GM12878 (cell line): ENCODE results near the gene IL20RA. TPM values are rescaled to one million over a fixed set of nuclear protein-coding genes. Genes with fewer than 3 reads are reported as not detected.

Experiments used
- ATF2 ChIP-seq: IDR thresholded peaks from 2 replicates; pipeline ENCODE4 v1.6.1; 2012; ENCODE audit warnings: low read length, inconsistent platforms
- BACH1 ChIP-seq: fragments of 450-650 bp; IDR thresholded peaks from 2 replicates; pipeline ENCODE4 v1.6.1; 2017; ENCODE audit warnings: mild to moderate bottlenecking, borderline replicate concordance
- CBFB ChIP-seq: IDR thresholded peaks from 2 replicates; pipeline ENCODE4 v1.6.1; 2016; ENCODE audit warnings: antibody characterized with exemption, low read depth
- CBX5 ChIP-seq: sonication (generic); IDR thresholded peaks from 2 replicates; pipeline ENCODE4 v1.6.1; 2016; ENCODE audit warnings: low read depth, moderate library complexity, mild to moderate bottlenecking, inconsistent platforms
- CREB1 ChIP-seq: IDR thresholded peaks from 2 replicates; pipeline ENCODE4 v1.6.1; 2012; ENCODE audit warnings: low read depth, mild to moderate bottlenecking, inconsistent platforms
- CREM ChIP-seq: IDR thresholded peaks from 2 replicates; pipeline ENCODE4 v1.6.1; 2014; ENCODE audit warnings: antibody characterized with exemption, low read depth
- IRF4 ChIP-seq: IDR thresholded peaks from 2 replicates; pipeline ENCODE4 v1.6.1; 2011; ENCODE audit warnings: low read depth, low read length
- JUND ChIP-seq: IDR thresholded peaks from 2 replicates; pipeline ENCODE4 v1.6.1; 2012; ENCODE audit warnings: low read depth, mild to moderate bottlenecking, low read length, improper control_type of control experiment, moderate library complexity
- MEF2B ChIP-seq: fragments of 450-650 bp; IDR thresholded peaks from 2 replicates; pipeline ENCODE4 v1.6.1; 2018; ENCODE audit warnings: mild to moderate bottlenecking, moderate library complexity; ENCODE audit not compliant: partially characterized antibody, poor library complexity, severe bottlenecking
- MTA2 ChIP-seq: fragments of 450-650 bp; IDR thresholded peaks from 2 replicates; pipeline ENCODE4 v1.6.1; 2016; ENCODE audit warnings: low read depth, mild to moderate bottlenecking, moderate library complexity
- NR2F1 ChIP-seq: fragments of 450-650 bp; conservative IDR thresholded peaks from 2 replicates; pipeline ENCODE4 v1.6.1; 2017; ENCODE audit warnings: mild to moderate bottlenecking
- RAD51 ChIP-seq: fragments of 450-650 bp; IDR thresholded peaks from 2 replicates; pipeline ENCODE4 v1.6.1; 2016; ENCODE audit warnings: moderate library complexity, mild to moderate bottlenecking, inconsistent platforms
- RCOR1 ChIP-seq: conservative IDR thresholded peaks from 2 replicates; pipeline ENCODE4 v1.6.1; 2012; ENCODE audit warnings: low read depth, low read length, improper control_type of control experiment
- SP1 ChIP-seq: IDR thresholded peaks from one replicate; pipeline ENCODE4 v1.6.1; 2011; ENCODE audit warnings: low read depth, low read length
- SRF ChIP-seq, 2 experiments: IDR thresholded peaks; 2 replicates each; pipeline ENCODE4 v1.6.1; 2011; ENCODE audit warnings: low read depth in 2 of 2, low read length in 2 of 2, mild to moderate bottlenecking in 1 of 2, moderate library complexity in 1 of 2
- TBL1XR1 ChIP-seq: IDR thresholded peaks from 2 replicates; pipeline ENCODE4 v1.6.1; 2012; ENCODE audit warnings: low read depth, low read length, improper control_type of control experiment
- TCF3 ChIP-seq: IDR thresholded peaks from 2 replicates; pipeline ENCODE4 v1.6.1; 2012; ENCODE audit warnings: low read depth, mild to moderate bottlenecking, low read length, borderline replicate concordance; ENCODE audit not compliant: insufficient read depth
- TCF7 ChIP-seq: IDR thresholded peaks from 2 replicates; pipeline ENCODE4 v1.6.1; 2014; ENCODE audit warnings: antibody characterized with exemption, borderline replicate concordance
- ZNF217 ChIP-seq: fragments of 450-650 bp; IDR thresholded peaks from 2 replicates; pipeline ENCODE4 v1.6.1; 2017; ENCODE audit warnings: antibody characterized with exemption, mild to moderate bottlenecking
- polyA plus RNA-seq, 11 experiments: library from polyadenylated mRNA; depleted of rRNA in 4 of 11; unstranded in 6 of 11; stranded (reverse) in 5 of 11; fragments of >200 nt; fragmentation: Nextera tagmentation in 4 of 11; fragmentation: Illumina TruSeq in 1 of 11; extraction: Ambion mirVana in 4 of 11; extraction: Trizol in 1 of 11; gene quantifications; 1 replicate in 1 of 11; 2 replicates in 10 of 11; pipeline versions ENCODE4 v1.2.1 to v1.2.3, GENCODE V29; 2011 to 2016; ENCODE audit warnings: inconsistent platforms in 2 of 11, missing spikeins in 2 of 11, low read depth in 1 of 11
- total RNA-seq, 4 experiments: library from RNA; depleted of rRNA in 3 of 4; stranded (reverse); fragments of >200 nt in 3 of 4; fragmentation: Illumina TruSeq in 1 of 4; extraction: Trizol in 1 of 4; gene quantifications; 2 replicates each; pipeline versions ENCODE4 v1.2.1 to v1.2.3, GENCODE V29; 2013 to 2021
- TF ChIP-seq, protein P1 (sequence below): fragments of 450-650 bp; IDR thresholded peaks from 2 replicates; pipeline ENCODE4 v1.6.1; 2017; ENCODE audit warnings: mild to moderate bottlenecking, low read depth, inconsistent platforms; ENCODE audit not compliant: poor library complexity, severe bottlenecking

IL20RA gene
- total and polyA plus RNA-seq, 10 of the 15 experiments (the other 5 are each of a cell fraction or from before 2014, with no cell fraction given): 0.02 to 0.16 (median 0.09) TPM; not detected in 3

- TF ChIP-seq TCF3 (0 out of 2 replicates have a peak, but pooled peaks have one; percentile 40), RCOR1 (0 out of 2 replicates have a peak, but pooled peaks have one; percentile 29), TBL1XR1 (peak; percentile 89; the same call in 1 of the 2 replicates), MTA2 (peak; percentile 98), MEF2B (peak; percentile 70), IRF4 (peak; percentile 82; the same call in 1 of the 2 replicates), CBFB (peak; percentile 99), JUND (peak; percentile 66; the same call in 1 of the 2 replicates), SP1 (peak; percentile 47), ZNF217 (peak; percentile 67), NR2F1 (peak; percentile 97), TCF7 (peak; percentile 98), SRF (IDR thresholded peaks at IDR 0.05; ENCODE audit: low read depth in 2 of 2, low read length in 2 of 2) (no peak), BACH1 (peak; percentile 87; the same call in 1 of the 2 replicates), RAD51 (no peak), CREB1 (0 out of 2 replicates have a peak, but pooled peaks have one; percentile 58), CBX5 (no peak), CREM (peak; percentile 86), ATF2 (peak; percentile 92)
- TF ChIP-seq, protein P1, sequence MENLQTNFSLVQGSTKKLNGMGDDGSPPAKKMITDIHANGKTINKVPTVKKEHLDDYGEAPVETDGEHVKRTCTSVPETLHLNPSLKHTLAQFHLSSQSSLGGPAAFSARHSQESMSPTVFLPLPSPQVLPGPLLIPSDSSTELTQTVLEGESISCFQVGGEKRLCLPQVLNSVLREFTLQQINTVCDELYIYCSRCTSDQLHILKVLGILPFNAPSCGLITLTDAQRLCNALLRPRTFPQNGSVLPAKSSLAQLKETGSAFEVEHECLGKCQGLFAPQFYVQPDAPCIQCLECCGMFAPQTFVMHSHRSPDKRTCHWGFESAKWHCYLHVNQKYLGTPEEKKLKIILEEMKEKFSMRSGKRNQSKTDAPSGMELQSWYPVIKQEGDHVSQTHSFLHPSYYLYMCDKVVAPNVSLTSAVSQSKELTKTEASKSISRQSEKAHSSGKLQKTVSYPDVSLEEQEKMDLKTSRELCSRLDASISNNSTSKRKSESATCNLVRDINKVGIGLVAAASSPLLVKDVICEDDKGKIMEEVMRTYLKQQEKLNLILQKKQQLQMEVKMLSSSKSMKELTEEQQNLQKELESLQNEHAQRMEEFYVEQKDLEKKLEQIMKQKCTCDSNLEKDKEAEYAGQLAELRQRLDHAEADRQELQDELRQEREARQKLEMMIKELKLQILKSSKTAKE: peak; percentile 87
These were observed 10.9 kb downstream of the IL20RA start (continued) for GRCh38 chr6:137033828-137034227.
